ENCODE results near the gene MYBPC3. TPM values are rescaled to one million over a fixed set of nuclear protein-coding genes. Genes with fewer than 3 reads are reported as not detected.
A peak's percentile ranks its signal among the peaks of the same experiment; 100 is the strongest.

The MYBPC3 gene
- total RNA-seq, 4 donors from 2014 or later = not detected

DNA sequence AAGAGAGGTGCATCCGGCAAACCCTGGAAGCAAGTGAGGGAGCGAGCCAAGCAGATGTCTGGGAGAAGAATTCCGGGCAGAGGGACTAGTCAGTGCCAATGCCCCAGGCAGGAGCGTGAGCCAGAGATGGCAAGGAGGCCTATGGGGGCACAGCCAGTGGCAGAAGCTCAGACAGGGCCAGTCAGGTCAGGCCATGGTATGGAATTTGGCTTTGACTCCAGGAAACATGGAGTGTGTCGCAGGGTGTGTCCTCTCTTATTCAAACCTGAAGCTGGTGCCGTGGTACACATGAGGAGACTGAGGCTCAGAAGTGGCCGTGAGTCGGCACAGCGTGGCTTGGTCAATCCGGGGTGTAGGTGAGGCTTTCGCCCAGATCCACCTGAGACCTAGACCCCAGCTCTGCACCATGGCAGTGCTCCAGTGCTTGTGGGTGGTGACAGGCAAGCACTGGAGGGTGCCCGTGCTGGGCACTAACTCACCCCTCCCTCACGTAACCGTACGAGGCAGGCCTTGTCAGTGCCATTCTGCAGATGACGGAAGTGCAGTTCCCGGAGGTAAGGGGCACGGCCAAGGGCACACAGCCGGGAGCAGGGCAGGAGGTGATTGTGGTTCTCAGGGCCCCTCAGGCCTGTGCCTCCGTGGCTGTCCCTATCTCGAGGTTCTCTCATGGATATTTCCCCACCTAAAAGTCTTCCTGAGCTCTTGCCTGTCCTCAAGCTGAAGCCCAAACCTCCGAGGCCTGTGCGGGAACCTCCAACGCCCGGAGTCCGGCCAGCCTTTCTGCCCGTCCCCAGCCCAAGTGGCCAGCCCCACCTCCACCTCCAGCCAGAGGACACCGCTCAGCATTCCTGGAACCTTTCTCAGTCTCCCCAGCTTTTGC, 36.4 kb upstream of the MYBPC3 start:
- TF ChIP-seq POLR2A (IDR thresholded peaks at IDR 0.05) (no peak), CTCF (IDR thresholded peaks at IDR 0.05) (no peak)
- 52 to 64% methylated on average over 14 to 28 of the region's 28 CpGs for WGBS, 2 donors
- no peak overlapping the region for H3K4me3 ChIP-seq (ENCODE audit: low read depth, poor library complexity, severe bottlenecking)
- DNase-seq (ENCODE audit: low spot score in 2 of 2) = peak in 1 of 2 donors; percentile 55
- intact Hi-C loops (cut with DNase I; ENCODE audit: low total_unique reads) = no loop called here

GRCh38 chr11:47387944-47388696, 35.6 kb upstream of the MYBPC3 start:
- H3K4me3 ChIP-seq (ENCODE audit: low read depth, poor library complexity, severe bottlenecking) = no peak overlapping the region
- whole genome bisulfite sequencing, 2 donors = 56 to 58% methylated on average over 12 to 13 of the region's 13 CpGs
- peak in 1 of 2 donors; percentile 28 for DNase-seq (ENCODE audit: low spot score in 2 of 2)
- intact Hi-C loops (cut with DNase I; ENCODE audit: low total_unique reads) = no loop called here
- no peak for TF ChIP-seq CTCF (IDR thresholded peaks at IDR 0.05)
- no peak for TF ChIP-seq POLR2A (IDR thresholded peaks at IDR 0.05)

- 92 to 93% methylated on average over 4 of the region's 4 CpGs for WGBS, 2 donors
- no peak for DNase-seq (ENCODE audit: low spot score in 2 of 2)
- intact Hi-C loops (cut with DNase I; ENCODE audit: low total_unique reads) = no loop called here
- no peak overlapping the region for H3K4me3 ChIP-seq (ENCODE audit: low read depth, poor library complexity, severe bottlenecking)
- no peak for TF ChIP-seq POLR2A (IDR thresholded peaks at IDR 0.05)
- TF ChIP-seq CTCF (IDR thresholded peaks at IDR 0.05) = no peak
These were observed 32.0 kb upstream of the MYBPC3 start for GRCh38 chr11:47384498-47384897.

DNA sequence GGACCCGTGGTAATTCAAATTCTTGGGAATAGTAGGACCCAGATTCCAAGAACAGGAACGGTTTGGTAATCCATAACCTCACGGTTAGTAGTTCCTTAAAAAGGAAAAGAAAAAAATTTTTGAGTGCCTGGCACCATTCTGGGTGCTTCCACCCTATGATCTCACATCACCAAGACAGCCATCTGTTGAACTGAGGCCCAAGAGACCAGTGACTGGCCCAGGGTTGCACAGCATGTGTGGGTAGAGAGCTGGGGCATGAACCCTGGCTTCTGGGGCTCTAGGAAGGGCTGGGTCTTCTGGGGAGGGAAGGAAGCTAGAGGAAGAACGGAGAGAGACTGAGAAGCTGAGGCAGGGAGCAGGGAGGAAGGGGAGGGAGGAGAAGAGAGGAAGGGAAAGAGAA, 30.6 kb upstream of the MYBPC3 start:
- intact Hi-C loops (cut with DNase I; ENCODE audit: low total_unique reads) = no loop called here
- no peak overlapping the region for H3K4me3 ChIP-seq (ENCODE audit: low read depth, poor library complexity, severe bottlenecking)
- 59 to 60% methylated on average over 4 of the region's 4 CpGs for WGBS, 2 donors
- TF ChIP-seq POLR2A (IDR thresholded peaks at IDR 0.05) (no peak), CTCF (IDR thresholded peaks at IDR 0.05) (no peak)
- DNase-seq (ENCODE audit: low spot score in 2 of 2) = no peak

DNA sequence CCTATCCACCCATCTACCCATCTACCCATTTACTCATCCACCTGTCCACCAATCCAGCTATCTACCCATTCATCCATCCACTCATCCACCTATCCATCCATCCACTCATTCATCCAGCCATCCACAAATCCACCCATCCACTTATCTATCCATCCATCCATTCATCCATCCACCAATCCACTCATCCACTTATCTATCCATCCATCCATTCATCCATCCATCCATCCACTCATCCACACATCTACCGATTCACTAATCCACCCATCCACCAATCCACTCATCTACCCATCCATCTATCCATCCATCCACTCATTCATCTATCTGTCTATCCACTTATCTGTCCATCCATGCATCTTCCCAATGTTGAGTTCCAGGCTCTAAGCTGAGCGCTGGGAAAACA, 27.6 kb upstream of the MYBPC3 start:
- TF ChIP-seq CTCF (IDR thresholded peaks at IDR 0.05) (peak in 1 of 3 donors; percentile 24), POLR2A (IDR thresholded peaks at IDR 0.05) (no peak)
- intact Hi-C loops (cut with DNase I; ENCODE audit: low total_unique reads) = no loop called here
- DNase-seq (ENCODE audit: low spot score in 2 of 2) = no peak
- H3K4me3 ChIP-seq (ENCODE audit: low read depth, poor library complexity, severe bottlenecking) = no peak overlapping the region
- WGBS, 2 donors = 95 to 97% methylated on average over 2 of the region's 2 CpGs
